Measurements from ENCODE around the gene KRT79. TPM values are rescaled to one million over a fixed set of nuclear protein-coding genes. Genes with fewer than 3 reads are reported as not detected.
"Not testable (repeated sequence)": the region's sequence is repeated elsewhere in the genome, so short reads cannot be mapped to it uniquely, and the experiment has no call there.

The KRT79 gene
- not detected in 2 replicates for total RNA-seq

DNA sequence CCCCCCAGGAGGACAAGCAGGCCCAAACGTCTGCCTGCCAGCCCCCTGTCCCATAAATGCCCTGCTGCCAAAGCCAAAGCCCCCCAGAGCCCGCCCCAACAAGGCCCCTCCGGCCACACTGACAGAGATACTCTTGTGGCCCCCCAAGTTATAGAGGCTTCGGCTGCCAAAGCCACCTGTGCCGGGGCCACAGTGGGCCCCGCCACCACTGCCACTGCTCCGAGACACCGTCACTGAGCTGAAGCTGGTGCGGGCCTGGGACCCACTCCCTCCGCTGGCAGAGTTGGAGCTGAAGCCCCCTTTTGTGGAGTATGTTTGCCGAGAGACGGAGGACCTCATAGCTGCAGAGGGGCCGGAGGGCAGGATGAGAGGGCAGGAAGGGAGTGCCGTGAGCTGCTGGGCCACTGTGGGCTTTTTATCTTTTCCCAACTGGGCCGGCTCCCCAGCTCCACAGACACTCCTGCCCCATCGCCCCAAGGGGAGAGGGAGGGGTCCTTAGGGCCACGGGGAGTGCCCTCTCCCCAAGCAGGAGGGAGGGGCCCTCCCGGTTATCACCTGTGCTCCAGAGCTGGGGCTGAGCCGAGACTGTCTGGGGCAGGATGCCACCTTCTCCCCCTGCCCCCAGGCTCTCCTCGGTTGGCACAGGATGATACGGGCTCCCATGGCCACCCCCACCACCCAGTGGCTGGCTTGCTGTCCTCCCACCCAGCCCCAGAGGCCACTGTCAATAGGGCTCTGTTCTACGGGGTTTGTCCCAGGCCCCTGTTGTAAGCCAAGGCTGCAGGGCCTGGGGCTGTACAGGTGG is at the start of gene KRT79:
Gene KRT79 (minus strand): TSS at position 390 of the 805 bp plus-strand sequence. CDS start 51 bp downstream, at position 339.
- DNase-seq (ENCODE audit: low read depth in 2 of 2), result no peak

DNA sequence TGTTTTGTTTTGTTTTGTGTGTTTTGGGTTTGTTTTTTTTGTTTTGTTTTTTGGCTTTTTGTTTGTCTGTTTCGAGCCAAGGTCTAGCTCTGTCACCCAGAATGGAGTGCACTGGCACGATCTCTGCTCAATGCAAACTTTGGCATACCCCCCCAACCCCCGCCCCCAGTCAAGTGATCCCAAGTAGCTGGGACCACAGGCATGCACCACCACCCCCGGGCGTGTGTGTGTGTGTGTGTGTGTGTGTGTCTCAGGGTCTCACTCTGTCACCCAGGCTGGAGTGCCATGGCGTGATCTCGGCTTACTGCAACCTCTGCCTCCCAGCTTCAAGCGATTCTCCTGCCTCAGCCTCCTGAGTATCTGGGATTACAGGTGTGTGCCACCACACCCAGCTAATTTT is 46.4 kb upstream of the KRT79 start:
- not testable (repeated sequence) for DNase-seq (ENCODE audit: low read depth in 2 of 2)

DNA sequence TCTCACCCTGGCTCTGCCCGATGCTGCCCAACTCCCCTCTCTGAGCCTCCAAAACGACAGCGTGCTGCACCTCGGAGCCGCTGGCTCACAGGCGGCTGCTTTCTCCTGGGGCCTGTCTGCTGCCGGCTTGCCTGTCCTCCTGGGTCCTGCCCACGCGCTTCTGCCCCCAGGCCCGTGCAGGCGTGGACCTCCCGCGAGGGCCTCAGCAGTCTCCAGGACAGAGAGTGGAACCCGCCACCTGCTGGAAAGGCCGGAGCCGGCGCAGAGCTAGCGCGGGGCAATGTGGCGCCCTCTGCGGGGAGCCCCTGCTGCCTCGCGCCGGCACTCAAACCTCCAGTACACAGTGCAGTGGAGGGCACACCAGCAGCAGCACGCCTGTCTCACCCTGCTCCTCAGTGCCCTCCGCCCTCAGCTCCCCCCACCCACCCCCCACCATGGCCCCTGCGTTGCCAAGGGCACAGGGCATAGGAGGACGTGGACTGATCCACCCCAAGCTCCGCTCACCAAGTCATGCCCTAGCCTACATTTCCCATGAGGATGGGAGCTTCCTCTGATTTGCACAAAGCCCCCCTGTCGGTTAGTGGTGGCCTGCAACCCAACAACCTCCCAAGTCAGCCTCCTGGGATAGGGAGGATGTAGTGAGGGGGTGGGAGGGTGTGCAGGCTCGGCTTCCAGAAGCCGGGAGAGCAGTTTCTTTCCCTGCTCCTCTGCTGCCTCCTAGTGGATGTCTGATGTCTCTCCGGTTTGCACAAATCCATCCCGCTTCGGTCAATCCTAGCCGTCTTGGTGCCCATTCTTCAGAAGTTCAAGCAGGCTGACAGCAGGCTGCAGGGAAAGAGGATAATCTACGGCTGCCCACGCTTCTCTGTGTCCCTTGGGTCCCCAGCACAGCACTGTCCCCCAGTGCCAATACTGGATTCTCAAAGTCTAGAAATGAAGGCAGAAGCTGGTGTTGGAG is 45.6 kb upstream of the KRT79 start:
- peak; percentile 90 to 92 for DNase-seq (ENCODE audit: low read depth in 2 of 2)

GRCh38 chr12:52878507-52879393 is 44.6 kb upstream of the KRT79 start:
- DNase-seq (ENCODE audit: low read depth in 2 of 2), result no peak

- no peak for DNase-seq (ENCODE audit: low read depth in 2 of 2)
Observed at GRCh38 chr12:52877242-52877641, 43.1 kb upstream of the KRT79 start.

- DNase-seq (ENCODE audit: low read depth in 2 of 2), result no peak
Observed at GRCh38 chr12:52876372-52876771, 42.3 kb upstream of the KRT79 start.

GRCh38 chr12:52874573-52875435 is 40.7 kb upstream of the KRT79 start:
- peak in 1 of 2 donors; percentile 45 for DNase-seq (ENCODE audit: low read depth in 2 of 2)

DNA sequence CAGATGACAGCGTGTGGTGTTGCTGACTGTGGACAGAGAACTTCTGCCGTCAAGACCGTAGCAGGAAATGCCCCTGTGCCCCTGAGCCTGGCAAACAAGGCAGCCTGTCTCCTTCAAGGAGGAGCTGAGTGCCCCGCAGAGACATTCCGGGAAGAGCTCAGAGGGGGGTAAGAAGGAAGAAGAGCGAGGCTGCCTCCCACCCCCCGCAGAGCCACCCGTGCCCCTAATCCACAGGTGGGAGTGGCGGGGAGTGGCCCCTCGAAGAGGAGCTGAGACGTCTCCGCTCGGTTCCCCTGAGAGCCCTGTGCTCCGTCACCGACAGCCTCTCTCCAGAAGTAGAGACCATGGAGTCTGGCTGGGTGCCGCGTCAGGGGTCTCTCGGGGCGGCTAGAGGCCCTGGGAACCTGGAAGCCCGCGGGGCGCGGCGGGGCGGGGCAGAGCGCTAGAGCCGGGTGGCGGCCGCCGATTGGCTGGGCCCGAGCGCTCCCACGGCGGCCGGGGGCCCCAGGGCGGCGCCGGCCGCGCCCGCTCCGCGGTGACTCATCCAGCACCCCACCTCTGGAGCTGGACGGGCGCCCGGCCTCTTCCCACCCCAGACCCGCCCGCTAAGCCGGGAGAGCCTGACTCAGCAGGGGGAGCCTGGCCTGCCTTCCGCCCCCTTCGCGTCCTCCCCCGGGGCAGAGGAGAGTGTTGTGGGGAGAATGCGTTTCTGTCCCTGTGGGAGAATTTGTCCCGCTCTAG is 39.9 kb upstream of the KRT79 start:
- DNase-seq (ENCODE audit: low read depth in 2 of 2), result peak; percentile 88 to 96

DNA sequence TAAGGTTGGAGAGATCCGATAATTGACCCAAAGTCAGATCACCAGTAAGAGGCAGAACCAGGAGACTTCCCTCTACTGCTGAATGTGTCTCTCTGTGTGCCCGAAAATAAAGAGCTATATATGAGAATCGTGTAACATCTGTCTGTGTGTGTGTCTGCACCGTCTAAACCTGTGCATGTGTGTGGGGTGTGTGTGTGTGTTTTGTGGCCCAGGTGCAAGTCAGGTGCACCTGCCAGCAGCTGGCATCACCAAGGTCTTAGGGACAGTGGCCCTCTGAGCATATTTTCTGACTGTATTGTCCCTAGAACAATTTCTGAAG is 39.4 kb upstream of the KRT79 start:
- DNase-seq (ENCODE audit: low read depth in 2 of 2), result no peak

GRCh38 chr12:52872644-52873389 is 38.7 kb upstream of the KRT79 start:
- DNase-seq (ENCODE audit: low read depth in 2 of 2), result no peak

DNA sequence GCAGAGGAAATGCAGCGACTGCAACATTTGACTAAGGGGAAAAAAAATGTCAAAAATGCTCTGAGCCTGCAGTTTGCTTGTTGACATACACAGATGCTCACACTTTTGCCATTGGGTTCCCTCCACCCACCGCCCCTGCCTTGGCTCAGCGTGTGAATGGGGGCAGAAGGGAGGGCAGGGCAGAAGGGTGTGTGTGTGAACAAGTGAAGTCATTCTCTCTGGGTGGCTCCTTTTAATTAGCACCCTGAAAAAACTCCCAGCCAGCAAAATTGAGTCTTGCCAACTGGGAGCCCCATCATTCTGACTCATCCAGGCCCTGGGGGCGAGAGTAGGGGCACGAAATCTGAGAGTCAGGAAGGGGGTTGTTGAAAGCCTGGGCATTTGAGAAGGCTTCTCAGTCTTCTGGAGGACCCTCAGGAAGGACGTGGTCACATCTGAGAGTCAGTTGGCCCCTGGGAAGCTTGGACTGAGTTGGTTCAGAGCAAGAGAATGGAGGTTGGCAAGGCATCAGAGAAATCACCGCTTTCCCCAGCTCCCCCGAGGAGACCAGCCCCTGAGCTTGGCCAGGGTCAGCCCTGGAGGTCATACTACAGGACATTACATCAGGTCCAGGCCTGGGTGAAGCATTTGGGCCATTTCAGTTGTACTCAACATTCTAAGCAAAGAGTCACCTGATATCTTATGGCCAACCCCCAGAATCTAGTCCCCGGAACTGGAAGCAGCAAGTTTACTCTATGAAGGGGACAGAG is 37.4 kb upstream of the KRT79 start:
- peak; percentile 65 to 80 for DNase-seq (ENCODE audit: low read depth in 2 of 2)

- peak; percentile 57 to 58 for DNase-seq (ENCODE audit: low read depth in 2 of 2)
Observed at GRCh38 chr12:52870361-52871290, 36.5 kb upstream of the KRT79 start.

DNA sequence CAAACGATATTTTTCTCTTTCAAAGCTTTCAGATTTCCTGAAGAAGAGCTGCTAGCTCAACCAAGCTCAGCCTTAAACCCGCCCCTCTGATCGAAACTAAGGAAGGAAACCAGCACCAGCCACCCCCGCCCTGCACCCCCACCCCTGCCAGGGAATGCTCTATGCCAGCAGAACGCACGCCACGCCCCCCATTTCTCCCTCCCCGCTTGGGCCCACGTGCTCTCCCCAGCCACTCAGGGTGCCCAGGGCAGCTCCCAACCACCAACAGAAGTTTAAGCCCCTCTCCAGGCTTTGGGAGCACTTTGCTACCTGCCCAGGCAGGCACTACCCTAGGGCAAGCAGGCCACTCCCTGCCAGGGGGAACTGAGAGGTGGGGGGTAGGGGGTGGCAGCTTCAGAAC is 33.5 kb upstream of the KRT79 start:
- DNase-seq (ENCODE audit: low read depth in 2 of 2), result peak; percentile 40 to 51

DNA sequence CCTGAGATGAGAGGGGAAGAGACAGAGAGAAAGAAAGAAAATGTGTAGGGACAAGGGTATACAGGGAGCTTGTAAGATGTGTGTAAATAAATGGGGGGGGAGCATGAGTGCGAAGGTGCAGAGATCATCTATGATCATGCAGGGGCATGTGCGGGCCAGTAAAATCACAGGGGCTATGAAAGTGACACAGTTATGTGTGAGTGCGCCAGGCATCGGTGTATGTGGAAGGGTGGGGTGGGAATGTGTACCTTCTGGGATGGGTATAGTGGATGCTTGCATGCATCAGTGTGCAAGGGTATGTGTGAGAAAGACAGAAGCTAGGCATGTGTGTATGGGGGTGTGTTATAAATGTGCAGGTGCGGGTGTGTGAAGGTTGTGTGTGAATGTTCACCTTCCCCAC is 33.0 kb upstream of the KRT79 start:
- DNase-seq (ENCODE audit: low read depth in 2 of 2), result no peak

- DNase-seq (ENCODE audit: low read depth in 2 of 2), result peak; percentile 74 to 86
Observed at GRCh38 chr12:52865090-52865944, 31.2 kb upstream of the KRT79 start.

DNA sequence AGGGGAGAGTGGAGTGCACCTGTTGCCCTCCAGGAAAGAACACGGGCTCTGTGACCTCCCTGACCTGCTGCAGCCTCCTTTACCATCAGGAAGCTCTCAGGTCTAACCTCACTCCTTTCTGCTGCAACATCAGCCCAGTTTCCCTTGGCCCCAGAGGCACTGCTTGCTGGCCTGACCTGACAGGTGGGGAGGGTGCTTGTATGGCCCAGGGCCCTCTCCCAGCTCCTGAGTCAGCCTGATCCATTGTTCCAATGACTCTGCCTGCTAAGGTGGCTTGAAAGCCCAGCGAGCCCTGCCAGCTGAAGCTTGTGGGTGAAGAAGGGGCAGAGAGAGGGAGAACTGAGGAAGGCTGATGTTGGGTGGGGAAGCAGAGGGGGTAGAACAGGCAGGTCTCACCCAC is 27.9 kb upstream of the KRT79 start:
- DNase-seq (ENCODE audit: low read depth in 2 of 2), result no peak

Measured in lung microvascular endothelial cell (primary cell).